ENCODE results near the gene PRPF39. TPM values are rescaled to one million over a fixed set of nuclear protein-coding genes. Genes with fewer than 3 reads are reported as not detected.

PRPF39 gene
- total and polyA plus RNA-seq, 4 experiments from 2014 or later = 8.1 to 85.6 (median 46.4) TPM

GRCh38 chr14:45094275-45094674 is 10.4 kb downstream of the PRPF39 start:
- intact Hi-C loops (cut with micrococcal nuclease) = no loop called here
- no peaks in the 10 kb centered on the region for H3K9me3 Mint-ChIP-seq
- H3K4me3 Mint-ChIP-seq = no peak overlapping the region
- DNase-seq = no peak
- Histone ChIP-seq H3K27me3 (ENCODE audit: insufficient read depth, low read length) (no peaks in the 10 kb centered on the region), H3K9me3 (ENCODE audit: control insufficient read depth in 1 of 2, low read length in 2 of 2) (no peaks in the 10 kb centered on the region), H3K27ac (ENCODE audit: low read depth, low read length) (no peak overlapping the region), H3K4me1 (ENCODE audit: insufficient read depth, low read length) (peaks cover 25% of the 10 kb centered on the region), H3K36me3 (ENCODE audit: insufficient read depth, low read length) (peaks cover 5% of the 10 kb centered on the region), H3K4me3 (ENCODE audit: low read length in 2 of 2) (no peak overlapping the region)
- ChIA-PET CTCF (ENCODE audit: partially characterized antibody) (no interaction called here), POLR2A (ENCODE audit: partially characterized antibody) (no interaction called here)
- peaks cover 19 to 35% (median 30%) of the 10 kb centered on the region in 4 donors for H3K4me1 Mint-ChIP-seq
- no peaks in the 10 kb centered on the region for H3K27me3 Mint-ChIP-seq
- H3K27ac Mint-ChIP-seq = no peak overlapping the region
- H3K36me3 Mint-ChIP-seq = peaks cover 38 to 43% of the 10 kb centered on the region in 2 donors

GRCh38 chr14:45095143-45095542 is 11.2 kb downstream of the PRPF39 start:
- ChIA-PET POLR2A (ENCODE audit: partially characterized antibody) (no interaction called here), CTCF (ENCODE audit: partially characterized antibody) (no interaction called here)
- peak overlapping the region in 1 of 7 donors; percentile 35 for H3K27ac Mint-ChIP-seq
- H3K4me1 Mint-ChIP-seq = peaks cover 12 to 26% (median 22%) of the 10 kb centered on the region in 4 donors
- H3K4me3 ChIP-seq (ENCODE audit: low read length in 2 of 2) = no peak overlapping the region
- H3K27me3 Mint-ChIP-seq = no peaks in the 10 kb centered on the region
- no peaks in the 10 kb centered on the region for H3K9me3 ChIP-seq (ENCODE audit: control insufficient read depth in 1 of 2, low read length in 2 of 2)
- peaks cover 5% of the 10 kb centered on the region for H3K36me3 ChIP-seq (ENCODE audit: insufficient read depth, low read length)
- peaks cover 17% of the 10 kb centered on the region for H3K4me1 ChIP-seq (ENCODE audit: insufficient read depth, low read length)
- H3K27me3 ChIP-seq (ENCODE audit: insufficient read depth, low read length) = no peaks in the 10 kb centered on the region
- DNase-seq = no peak
- H3K9me3 Mint-ChIP-seq = no peaks in the 10 kb centered on the region
- intact Hi-C loops (cut with micrococcal nuclease) = no loop called here
- no peak overlapping the region for H3K4me3 Mint-ChIP-seq
- peaks cover 44 to 48% of the 10 kb centered on the region in 2 donors for H3K36me3 Mint-ChIP-seq
- H3K27ac ChIP-seq (ENCODE audit: low read depth, low read length) = no peak overlapping the region

GRCh38 chr14:45096218-45096617 is 12.3 kb downstream of the PRPF39 start:
- Histone ChIP-seq H3K4me1 (ENCODE audit: insufficient read depth, low read length) (peaks cover 7% of the 10 kb centered on the region), H3K4me3 (ENCODE audit: low read length in 2 of 2) (no peak overlapping the region), H3K9me3 (ENCODE audit: control insufficient read depth in 1 of 2, low read length in 2 of 2) (no peaks in the 10 kb centered on the region), H3K27ac (ENCODE audit: low read depth, low read length) (no peak overlapping the region), H3K36me3 (ENCODE audit: insufficient read depth, low read length) (peaks cover 5% of the 10 kb centered on the region), H3K27me3 (ENCODE audit: insufficient read depth, low read length) (no peaks in the 10 kb centered on the region)
- Mint-ChIP-seq H3K9me3 (no peaks in the 10 kb centered on the region), H3K27ac (no peak overlapping the region), H3K4me3 (no peak overlapping the region), H3K36me3 (peaks cover 54 to 58% of the 10 kb centered on the region in 2 donors), H3K4me1 (peaks cover 8 to 18% (median 14%) of the 10 kb centered on the region in 4 donors), H3K27me3 (no peaks in the 10 kb centered on the region)
- no peak for DNase-seq
- ChIA-PET CTCF (ENCODE audit: partially characterized antibody) (interaction anchor here (0.7 kb wide), 1 partner anchor 9 kb away, joined by 3 read pairs; no protein-coding TSS in a partner anchor), POLR2A (ENCODE audit: partially characterized antibody) (interaction anchor here (0.7 kb wide), 1 partner anchor 22 kb away, joined by 3 read pairs; no protein-coding TSS in a partner anchor)
- intact Hi-C loops (cut with micrococcal nuclease) = no loop called here

- CTCF ChIA-PET (ENCODE audit: partially characterized antibody) = no interaction called here
- Histone ChIP-seq H3K9me3 (ENCODE audit: control insufficient read depth in 1 of 2, low read length in 2 of 2) (no peaks in the 10 kb centered on the region), H3K27me3 (ENCODE audit: insufficient read depth, low read length) (no peaks in the 10 kb centered on the region), H3K4me1 (ENCODE audit: insufficient read depth, low read length) (no peaks in the 10 kb centered on the region), H3K4me3 (ENCODE audit: low read length in 2 of 2) (no peak overlapping the region), H3K27ac (ENCODE audit: low read depth, low read length) (no peak overlapping the region), H3K36me3 (ENCODE audit: insufficient read depth, low read length) (peaks cover 27% of the 10 kb centered on the region)
- no peak overlapping the region for H3K4me3 Mint-ChIP-seq
- no peak overlapping the region for H3K27ac Mint-ChIP-seq
- intact Hi-C loops (cut with micrococcal nuclease) = loop anchor here (2.0 kb wide), 1 partner anchor 19 kb away; the partner anchor contains the start of gene PRPF39
- no peaks in the 10 kb centered on the region for H3K9me3 Mint-ChIP-seq
- peaks cover 47 to 60% of the 10 kb centered on the region in 2 donors for H3K36me3 Mint-ChIP-seq
- no peaks in the 10 kb centered on the region for H3K27me3 Mint-ChIP-seq
- POLR2A ChIA-PET (ENCODE audit: partially characterized antibody) = no interaction called here
- peaks cover 0 to 7% (median 3%) of the 10 kb centered on the region in 4 donors for H3K4me1 Mint-ChIP-seq
- DNase-seq = no peak
Observed at GRCh38 chr14:45103806-45104205, 19.9 kb downstream of the PRPF39 start.

- intact Hi-C loops (cut with micrococcal nuclease) = no loop called here
- H3K27ac ChIP-seq (ENCODE audit: low read depth, low read length) = no peak overlapping the region
- H3K27me3 ChIP-seq (ENCODE audit: insufficient read depth, low read length) = no peaks in the 10 kb centered on the region
- H3K36me3 ChIP-seq (ENCODE audit: insufficient read depth, low read length) = peaks cover 32% of the 10 kb centered on the region
- ChIA-PET CTCF (ENCODE audit: partially characterized antibody) (interaction anchor here (0.5 to 1.3 kb wide), 2 partner anchors 164 to 166 kb away, joined by 3 read pairs; no protein-coding TSS in a partner anchor), POLR2A (ENCODE audit: partially characterized antibody) (no interaction called here)
- Mint-ChIP-seq H3K9me3 (no peaks in the 10 kb centered on the region), H3K4me3 (no peak overlapping the region), H3K4me1 (peaks cover 0 to 6% (median 3%) of the 10 kb centered on the region in 4 donors), H3K27ac (peak overlapping the region in 2 of 7 donors; percentile 9 to 12), H3K27me3 (no peaks in the 10 kb centered on the region), H3K36me3 (peaks cover 45 to 60% of the 10 kb centered on the region in 2 donors)
- no peaks in the 10 kb centered on the region for H3K4me1 ChIP-seq (ENCODE audit: insufficient read depth, low read length)
- no peak for DNase-seq
- H3K4me3 ChIP-seq (ENCODE audit: low read length in 2 of 2) = no peak overlapping the region
- H3K9me3 ChIP-seq (ENCODE audit: control insufficient read depth in 1 of 2, low read length in 2 of 2) = no peaks in the 10 kb centered on the region
Observed at GRCh38 chr14:45104561-45104960, 20.6 kb downstream of the PRPF39 start.

- ChIA-PET CTCF (ENCODE audit: partially characterized antibody) (no interaction called here), POLR2A (ENCODE audit: partially characterized antibody) (interaction anchor here (1.7 kb wide), 1 partner anchor 21 kb away, joined by 4 read pairs; the partner anchor contains the start of gene FKBP3)
- peaks cover 20 to 72% of the 10 kb centered on the region in 2 donors for H3K36me3 Mint-ChIP-seq
- Histone ChIP-seq H3K27ac (ENCODE audit: low read depth, low read length) (no peak overlapping the region), H3K9me3 (ENCODE audit: control insufficient read depth in 1 of 2, low read length in 2 of 2) (no peaks in the 10 kb centered on the region), H3K27me3 (ENCODE audit: insufficient read depth, low read length) (no peaks in the 10 kb centered on the region), H3K36me3 (ENCODE audit: insufficient read depth, low read length) (peaks cover 64% of the 10 kb centered on the region), H3K4me3 (ENCODE audit: low read length in 2 of 2) (no peak overlapping the region), H3K4me1 (ENCODE audit: insufficient read depth, low read length) (peaks cover 5% of the 10 kb centered on the region)
- DNase-seq = no peak
- peaks cover 6 to 11% (median 7%) of the 10 kb centered on the region in 4 donors for H3K4me1 Mint-ChIP-seq
- intact Hi-C loops (cut with micrococcal nuclease) = no loop called here
- no peaks in the 10 kb centered on the region for H3K27me3 Mint-ChIP-seq
- no peaks in the 10 kb centered on the region for H3K9me3 Mint-ChIP-seq
- no peak overlapping the region for H3K4me3 Mint-ChIP-seq
- H3K27ac Mint-ChIP-seq = peak overlapping the region in 6 of 7 donors; percentile 12 to 66 (median 50)
Observed at GRCh38 chr14:45112896-45113781, 29.2 kb downstream of the PRPF39 start.

- Histone ChIP-seq H3K27ac (ENCODE audit: low read depth, low read length) (no peak overlapping the region), H3K36me3 (ENCODE audit: insufficient read depth, low read length) (peaks cover 56% of the 10 kb centered on the region), H3K4me1 (ENCODE audit: insufficient read depth, low read length) (peaks cover 5% of the 10 kb centered on the region), H3K4me3 (ENCODE audit: low read length in 2 of 2) (no peak overlapping the region), H3K27me3 (ENCODE audit: insufficient read depth, low read length) (no peaks in the 10 kb centered on the region), H3K9me3 (ENCODE audit: control insufficient read depth in 1 of 2, low read length in 2 of 2) (no peaks in the 10 kb centered on the region)
- intact Hi-C loops (cut with micrococcal nuclease) = no loop called here
- no peaks in the 10 kb centered on the region for H3K27me3 Mint-ChIP-seq
- ChIA-PET POLR2A (ENCODE audit: partially characterized antibody) (interaction anchor here (0.6 to 1.7 kb wide), 3 partner anchors 19 to 138 kb away, joined by 3 to 4 read pairs (median 4); partner anchors contain the start of genes FKBP3 and MIS18BP1), CTCF (ENCODE audit: partially characterized antibody) (interaction anchor here (0.5 to 0.6 kb wide), 2 partner anchors 65 to 155 kb away, joined by 3 read pairs; no protein-coding TSS in a partner anchor)
- H3K36me3 Mint-ChIP-seq = peaks cover 15 to 70% of the 10 kb centered on the region in 2 donors
- peak overlapping the region in 3 of 7 donors; percentile 16 to 68 (median 64) for H3K27ac Mint-ChIP-seq
- DNase-seq = no peak
- H3K4me3 Mint-ChIP-seq = no peak overlapping the region
- no peaks in the 10 kb centered on the region for H3K9me3 Mint-ChIP-seq
- peaks cover 6 to 11% (median 7%) of the 10 kb centered on the region in 4 donors for H3K4me1 Mint-ChIP-seq
Observed at GRCh38 chr14:45114327-45114726, 30.4 kb downstream of the PRPF39 start.

All from CD4-positive, alpha-beta memory T cell (primary cell).